ENCODE results near the gene DCTD.

The DCTD gene

DNA sequence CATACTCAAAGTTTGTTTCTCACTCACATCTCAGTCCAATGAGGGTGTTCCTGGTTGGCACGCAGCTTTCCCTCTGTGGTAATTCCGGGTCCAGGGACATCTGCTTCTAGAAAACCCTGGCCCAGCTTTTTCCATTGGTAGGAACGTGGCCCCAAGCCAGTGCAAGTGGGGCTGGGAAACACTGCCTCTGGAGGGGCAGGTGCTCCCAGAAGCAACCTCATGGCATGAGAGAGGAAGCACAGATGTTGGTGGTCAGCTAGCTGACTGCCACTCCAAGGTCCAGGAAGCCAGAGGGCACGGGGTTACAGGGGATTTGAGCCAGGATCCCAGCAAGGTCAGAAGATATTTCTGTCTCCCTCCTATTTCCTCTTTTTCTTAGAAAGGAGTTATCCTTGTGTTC is 47.5 kb downstream of the DCTD start:
- DNase-seq: no peak

DNA sequence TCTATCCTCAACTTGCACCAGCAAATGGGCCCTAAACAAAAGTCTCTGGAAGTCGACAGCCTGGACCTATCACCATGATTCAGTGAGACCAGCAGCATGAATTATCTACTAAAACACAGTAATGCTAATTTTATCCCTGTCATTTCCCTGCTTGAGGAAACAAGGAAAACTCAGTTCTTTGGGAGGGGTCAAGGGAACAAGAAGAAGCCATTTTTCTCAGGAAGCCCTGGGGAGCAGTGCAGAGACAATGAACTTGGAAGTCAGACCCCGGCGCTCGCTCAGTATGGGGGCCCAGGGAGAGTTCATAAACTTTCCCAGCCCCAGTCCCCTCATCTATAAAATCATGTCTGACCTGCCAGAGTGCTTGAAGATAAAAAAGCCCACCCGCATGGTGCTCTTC is 50.4 kb downstream of the DCTD start:
- DNase-seq: no peak

DNA sequence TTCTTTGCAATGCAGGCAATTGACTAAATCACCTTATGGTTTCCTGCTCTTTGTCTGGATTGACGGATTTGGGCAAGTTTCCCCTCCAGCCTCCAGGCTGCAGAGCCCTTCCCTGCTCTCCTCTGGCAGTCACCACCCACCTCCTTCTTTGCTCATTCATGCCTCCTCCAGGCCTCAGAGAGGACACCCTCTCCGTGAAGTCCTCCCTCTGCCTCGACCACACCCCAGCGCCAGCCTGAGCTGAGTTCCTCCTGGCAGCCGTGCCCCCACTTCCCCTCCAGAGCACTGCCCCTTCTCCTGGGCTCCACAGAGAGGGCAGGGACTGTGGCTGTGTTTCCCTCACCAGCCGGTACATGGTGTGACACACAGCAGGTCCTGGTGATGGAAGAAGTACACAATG is 53.7 kb downstream of the DCTD start:
- no peak for DNase-seq

DNA sequence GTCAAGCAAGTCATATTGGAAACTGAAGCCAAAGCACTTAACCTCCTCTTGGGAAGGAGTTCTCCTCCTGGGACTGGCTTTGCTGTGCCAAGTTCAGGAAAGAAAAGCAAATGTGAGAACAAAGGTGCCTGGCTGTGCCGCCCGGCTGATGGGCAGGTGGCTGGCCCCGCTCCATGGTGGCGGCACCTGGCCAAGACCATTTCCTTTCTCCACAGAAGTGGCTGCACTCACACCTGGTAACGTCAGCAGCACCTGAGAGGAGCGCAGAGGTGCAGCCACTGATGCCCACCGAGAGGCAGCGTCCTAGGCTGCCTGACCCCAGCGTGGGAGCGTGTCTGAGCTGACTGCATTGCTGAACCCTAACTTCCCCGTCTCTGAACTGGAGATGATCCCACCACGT is 54.3 kb downstream of the DCTD start:
- DNase-seq: peak; percentile 34

DNA sequence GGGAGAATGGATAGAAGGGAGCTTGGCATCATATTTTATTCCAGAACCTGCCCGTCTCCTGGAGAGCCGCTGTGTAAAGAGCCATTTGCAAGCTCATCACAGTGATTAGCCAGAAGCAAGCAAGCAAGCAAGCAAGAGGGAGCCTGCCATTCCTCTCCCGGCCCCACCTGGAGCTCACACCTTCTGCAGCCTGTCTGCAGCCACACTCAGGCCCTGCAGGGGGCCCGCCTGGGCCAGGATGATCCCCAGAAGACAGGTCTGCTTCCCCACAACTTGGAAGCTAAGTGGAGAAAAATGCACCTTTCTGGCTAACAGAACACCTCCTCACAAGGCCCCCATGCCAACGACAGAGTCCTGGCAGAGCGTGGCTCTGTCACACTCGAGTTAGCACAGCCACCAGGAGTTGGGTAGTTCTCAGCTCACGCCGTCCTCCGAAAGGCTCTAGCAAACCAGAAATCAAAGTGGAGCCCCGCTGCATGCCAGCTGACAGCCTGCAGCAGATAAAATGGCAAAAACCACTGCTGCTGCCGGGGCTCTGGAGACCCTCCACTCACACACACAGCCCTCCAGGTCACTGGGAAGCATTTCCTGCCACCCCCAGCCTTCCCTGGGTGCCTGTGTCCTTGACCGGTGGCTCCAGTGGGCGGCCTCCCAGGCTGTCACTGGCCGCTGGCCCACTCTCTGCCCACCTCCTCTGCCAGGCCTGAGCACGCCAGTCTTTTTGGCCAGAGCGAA is 54.9 kb downstream of the DCTD start:
- no peak for DNase-seq

DNA sequence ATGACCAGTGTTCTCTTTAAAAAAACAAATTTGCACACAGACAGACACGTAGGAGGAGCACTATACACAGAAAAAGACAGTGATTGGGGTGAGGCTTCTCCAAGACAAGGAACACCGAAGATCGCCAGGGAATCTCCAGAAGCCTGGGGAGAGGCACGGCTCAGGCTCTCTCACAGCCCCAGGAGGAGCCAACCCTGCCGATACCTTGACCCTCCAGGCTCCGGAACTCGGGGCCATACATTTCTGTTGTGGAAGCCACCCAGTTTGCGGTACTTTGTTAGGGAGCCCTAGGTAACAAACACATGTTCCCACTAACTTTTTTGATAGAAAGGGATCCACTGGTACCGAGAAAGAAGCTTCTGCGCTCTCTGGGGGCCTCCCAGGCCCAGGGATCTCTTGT is 55.8 kb downstream of the DCTD start:
- DNase-seq: no peak

DNA sequence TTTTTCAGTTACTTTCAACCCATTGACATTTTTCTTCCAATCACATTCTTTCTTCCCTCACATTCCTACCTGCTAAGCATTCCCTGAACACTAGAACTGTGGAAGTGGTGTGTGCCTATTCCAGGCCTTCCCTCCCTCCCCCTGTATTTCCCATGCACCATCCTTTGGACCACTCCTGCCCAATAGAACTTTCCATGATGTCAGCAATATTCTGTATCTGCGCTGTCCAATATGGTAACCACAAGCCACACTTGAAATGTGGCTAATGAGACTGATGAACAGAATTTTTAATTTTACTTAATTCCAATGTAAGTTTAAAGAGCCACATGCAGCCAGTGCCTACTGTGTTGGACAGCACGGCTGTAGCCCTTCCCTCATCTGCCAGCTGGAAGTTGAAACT is 57.5 kb downstream of the DCTD start:
- no peak for DNase-seq

DNA sequence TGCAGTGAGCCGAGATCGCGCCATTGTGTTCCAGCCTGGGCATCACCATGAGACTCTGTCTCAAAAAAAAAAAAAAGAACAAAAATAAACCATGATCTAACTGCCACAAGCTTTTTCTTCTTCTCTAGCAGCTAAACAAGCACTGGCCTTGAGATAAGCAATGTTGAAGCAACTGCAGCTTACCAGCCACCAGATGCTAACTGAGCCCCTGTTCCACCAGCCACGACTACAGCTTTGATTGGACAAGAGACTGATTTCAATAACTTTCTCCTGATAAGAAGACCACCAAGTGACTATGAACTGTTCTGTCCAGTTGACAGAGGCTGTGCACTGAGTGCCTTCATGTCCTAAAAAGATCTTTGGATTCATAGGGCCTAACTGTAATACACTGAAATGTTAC is 58.5 kb downstream of the DCTD start:
- no peak for DNase-seq

DNA sequence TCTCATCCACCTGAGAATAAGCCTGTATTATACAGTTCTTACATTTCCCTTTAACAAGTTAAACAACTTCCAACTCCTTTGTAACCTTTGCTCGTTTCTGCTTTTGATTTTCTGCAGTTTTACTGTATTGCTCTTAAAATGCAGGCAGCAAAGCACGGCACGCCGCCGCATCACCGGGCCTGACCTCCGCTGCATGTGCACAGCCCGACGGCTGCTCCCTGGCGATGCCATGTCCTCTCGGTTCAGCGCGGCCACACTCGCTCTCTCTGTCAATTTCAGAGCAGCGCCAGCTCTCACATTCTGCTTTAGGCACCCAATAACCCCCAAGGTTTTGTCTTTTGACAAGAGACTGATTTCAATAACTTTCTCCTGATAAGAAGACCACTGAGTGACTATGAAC is 60.3 kb downstream of the DCTD start:
- DNase-seq: no peak

DNA sequence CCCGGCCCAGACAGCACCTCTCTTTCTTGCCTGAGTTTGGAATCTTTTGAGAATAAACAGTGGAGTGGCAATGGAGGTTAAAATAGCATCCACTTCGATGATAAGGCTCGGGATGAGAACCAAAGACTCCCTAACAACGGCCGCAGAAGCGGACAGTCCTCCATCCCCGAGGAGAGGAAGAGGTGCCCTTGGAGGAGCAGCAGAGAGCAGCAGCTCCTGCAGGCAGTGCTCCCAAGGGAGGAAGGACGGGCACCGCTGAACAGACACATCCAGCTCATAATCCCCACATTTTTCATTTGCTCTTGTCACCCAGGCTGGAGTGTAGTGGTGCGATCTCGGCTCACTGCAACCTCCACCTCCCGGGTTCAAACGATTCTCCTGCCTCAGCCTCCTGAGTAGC is 61.3 kb downstream of the DCTD start:
- DNase-seq: no peak

DNA sequence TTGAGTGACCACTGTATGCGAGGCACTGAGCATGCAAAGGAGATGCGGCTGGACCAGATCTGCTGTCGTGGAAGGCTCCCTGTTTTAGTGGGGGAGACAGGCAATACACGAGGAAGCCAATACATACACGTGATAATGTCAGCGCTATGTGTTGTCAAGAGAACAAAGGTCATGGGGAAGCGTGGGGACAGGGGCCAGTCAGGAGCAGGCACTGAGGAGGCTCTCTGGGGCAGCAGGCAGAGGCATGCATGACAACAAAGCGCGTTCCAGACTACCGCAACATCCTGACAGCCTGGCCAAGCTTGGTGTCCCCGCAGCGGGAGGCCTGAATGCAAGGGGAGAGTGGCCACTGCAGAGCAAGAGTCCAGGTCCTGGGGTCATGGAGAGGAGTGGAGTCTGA is 61.9 kb downstream of the DCTD start:
- DNase-seq: no peak

DNA sequence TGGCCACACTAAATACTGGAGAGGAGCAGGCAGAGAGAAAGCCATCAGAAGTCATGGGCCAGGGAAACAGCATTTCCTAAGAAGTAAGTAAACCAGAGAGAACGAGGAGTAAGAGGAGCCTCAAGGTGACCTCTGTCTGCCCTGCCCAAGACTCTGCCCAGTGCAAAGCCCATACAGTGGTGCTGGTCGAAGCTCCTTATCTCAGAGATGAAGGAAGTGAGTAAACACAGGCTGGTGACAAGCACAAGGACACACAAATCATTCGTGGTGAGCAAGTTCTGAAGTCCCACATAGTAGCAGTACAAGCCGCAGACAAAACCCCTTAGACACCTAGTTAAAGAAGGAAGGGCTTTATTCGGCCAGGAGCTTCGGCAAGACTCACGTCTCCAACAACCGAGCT is 62.7 kb downstream of the DCTD start:
- DNase-seq: no peak

DNA sequence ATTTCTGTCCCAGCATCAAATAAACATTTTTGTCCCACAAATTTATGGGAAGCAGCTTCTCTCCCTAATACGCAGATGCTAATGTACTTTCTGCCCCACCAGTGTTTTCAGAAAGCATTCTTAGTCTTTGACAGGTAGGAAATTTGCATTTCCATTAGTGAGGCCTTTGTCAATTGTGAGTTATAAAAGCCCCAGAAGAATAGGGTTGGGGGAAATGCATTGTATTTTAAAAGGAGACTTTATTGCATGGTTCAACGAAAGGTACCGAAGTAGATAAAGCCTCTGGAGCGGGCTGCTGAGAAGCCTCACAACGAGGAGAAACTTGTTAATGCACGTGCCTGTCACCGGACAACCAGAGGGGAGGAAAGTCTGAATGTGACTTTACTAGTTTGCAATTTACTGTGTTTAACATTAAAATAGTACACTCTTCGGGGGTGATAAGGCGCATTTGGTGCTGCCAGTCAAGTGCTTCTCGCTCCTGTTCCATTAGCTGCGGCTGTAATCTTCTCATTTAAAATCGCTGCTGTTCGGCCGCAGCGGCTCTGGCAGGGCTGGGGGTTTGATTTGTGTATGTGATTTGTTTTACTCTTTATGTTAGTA is 63.4 kb downstream of the DCTD start:
- no peak for DNase-seq

DNA sequence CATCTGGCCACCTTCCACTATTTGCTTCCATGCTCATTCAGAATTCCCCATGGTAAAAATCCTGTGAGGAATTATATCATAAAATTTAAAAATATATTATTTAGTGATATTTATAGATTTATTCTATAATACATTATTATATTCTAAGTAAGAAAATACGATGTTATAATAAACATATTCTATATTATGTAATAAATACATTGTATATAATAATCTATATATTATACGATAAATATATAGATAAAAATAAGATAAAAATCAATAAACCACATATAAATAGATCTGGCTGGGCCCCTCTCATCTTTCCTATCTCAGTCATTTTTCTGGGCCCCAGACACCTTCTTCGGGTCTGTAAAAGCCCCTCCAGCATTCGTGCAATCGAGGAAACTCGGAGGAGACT is 68.5 kb downstream of the DCTD start:
- DNase-seq: no peak

DNA sequence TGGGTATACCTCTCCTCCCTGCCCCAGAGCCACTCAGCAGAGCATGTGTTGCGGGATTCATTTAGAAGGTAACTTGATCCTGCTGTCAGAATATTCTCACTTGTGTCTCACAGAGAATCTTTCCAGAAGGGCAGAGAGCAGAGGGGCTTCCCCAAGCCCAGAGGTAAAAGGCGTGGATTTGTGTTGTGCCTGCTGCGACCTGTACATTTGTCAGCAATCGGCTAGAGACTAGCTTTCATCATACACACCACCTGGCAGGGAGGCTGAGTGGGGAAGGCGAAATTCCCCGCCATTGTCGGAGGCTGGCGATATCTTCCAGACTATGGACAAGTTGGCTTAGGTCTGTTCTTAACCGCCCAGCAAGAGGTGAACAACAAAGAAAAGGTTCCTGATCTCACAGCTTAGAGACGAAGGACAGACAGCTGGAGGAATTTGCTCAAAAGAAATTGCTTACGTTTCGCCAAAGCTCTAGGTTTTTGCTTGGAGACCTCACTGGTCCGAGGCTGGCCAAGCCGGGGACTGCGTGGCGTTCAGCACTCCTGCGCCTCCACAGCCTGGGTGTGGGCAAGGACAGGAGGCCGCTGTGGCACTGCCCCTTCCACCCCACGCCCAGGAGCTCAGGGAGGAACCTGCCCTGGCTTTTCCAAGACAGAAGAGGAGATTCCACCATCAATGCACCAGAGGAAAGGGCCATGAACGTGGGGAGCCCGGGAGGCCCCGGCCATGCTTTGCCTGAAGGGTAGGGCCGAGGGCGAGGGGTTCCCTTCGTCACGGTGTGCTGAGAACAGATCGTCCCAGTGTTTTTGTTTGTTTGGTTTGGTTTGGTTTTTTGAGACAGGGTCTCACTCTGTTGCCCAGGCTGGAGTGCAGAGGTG is 69.4 kb downstream of the DCTD start:
- no peak for DNase-seq

DNA sequence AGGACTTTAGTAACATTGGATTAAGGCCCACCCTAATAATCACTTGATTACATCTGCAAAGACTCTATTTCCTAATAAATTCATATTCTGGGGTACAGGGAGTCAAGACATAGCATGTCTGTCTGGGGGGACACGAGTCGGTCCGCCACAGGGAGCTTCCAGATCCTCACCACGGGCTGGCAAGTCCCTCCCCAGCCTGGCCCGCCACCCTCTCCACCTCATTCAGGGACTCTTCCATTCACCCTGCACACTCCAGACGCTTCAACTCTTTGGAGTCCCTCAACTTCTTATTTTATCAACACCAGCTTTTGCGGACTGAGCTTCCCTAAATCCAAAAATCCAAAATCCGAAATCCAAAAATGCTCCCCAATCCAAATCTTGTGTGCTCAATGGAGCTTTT is 71.2 kb downstream of the DCTD start:
- no peak for DNase-seq

DNA sequence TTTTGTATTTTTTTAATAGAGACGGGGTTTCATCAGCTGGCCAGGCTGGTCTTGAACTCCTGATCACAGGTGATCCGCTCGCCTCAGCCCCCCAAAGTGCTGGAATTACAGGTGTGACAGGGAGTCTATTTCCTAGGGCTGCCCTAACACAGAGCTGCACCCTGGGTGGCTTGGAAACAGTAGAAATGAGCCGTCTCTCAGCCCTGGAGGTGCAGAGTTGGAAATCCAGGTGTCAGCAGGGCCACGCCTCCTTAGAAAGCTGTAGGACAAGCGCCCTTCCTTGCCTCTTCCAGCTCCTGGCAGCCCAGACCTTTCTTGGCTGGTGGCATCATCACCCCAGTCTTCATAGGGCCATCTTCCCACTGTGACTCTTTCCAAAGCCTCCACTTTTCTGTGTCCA is 71.6 kb downstream of the DCTD start:
- no peak for DNase-seq

DNA sequence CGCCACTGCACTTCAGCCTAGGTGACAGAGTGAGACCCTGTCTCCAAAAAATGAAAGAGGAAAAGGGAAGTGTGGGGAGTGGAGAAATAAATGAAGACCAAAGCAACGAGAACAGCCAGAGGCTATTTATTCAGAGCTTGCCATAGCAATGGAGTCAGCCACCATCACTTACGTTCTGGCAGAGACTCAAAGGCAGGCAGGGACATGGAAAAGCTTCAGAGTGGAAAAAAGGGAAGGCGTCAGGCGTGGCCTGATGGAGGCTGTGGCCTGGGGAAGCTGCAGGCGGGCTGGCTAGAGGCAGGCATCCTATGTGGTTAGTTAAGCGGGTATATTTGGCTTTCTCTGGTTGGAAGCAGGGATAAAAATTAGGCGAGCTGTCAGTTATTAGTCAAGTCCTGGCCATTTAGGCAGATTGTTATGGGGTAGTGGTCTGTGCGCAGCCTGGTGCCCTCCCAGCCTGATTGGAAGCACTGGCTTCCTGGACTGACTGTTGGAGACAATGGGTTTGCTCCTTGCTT is 73.3 kb downstream of the DCTD start:
- no peak for DNase-seq

DNA sequence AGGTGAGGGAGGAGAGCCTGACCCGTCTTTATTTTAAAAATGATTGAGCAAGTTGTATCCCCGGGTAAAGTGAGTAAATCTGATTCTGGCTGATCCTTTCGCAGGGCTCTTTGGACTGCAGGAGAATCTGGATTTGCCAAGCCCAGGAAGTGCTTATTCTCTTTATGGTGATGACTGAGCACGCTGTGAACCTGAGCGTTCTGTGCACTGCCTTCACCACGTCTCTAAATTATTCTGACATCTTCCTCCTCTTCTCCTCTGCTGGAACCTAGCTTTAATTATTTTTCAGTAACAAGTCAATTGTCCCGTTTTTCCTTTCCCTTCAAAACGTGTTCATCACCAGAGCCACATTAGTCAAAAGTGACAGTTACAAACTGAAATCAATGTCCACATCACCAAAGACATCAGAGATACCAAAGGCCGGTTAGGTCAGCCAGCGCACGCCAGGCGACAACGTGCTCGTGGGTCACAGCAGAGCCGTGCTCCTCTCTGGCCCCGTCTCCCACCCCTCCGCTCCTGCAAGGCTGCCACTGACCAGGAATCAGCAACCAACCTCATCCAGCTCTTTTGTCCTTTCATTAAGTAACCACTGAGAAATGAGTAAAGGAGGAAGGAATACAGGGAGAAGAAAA is 74.3 kb downstream of the DCTD start:
- DNase-seq: no peak

DNA sequence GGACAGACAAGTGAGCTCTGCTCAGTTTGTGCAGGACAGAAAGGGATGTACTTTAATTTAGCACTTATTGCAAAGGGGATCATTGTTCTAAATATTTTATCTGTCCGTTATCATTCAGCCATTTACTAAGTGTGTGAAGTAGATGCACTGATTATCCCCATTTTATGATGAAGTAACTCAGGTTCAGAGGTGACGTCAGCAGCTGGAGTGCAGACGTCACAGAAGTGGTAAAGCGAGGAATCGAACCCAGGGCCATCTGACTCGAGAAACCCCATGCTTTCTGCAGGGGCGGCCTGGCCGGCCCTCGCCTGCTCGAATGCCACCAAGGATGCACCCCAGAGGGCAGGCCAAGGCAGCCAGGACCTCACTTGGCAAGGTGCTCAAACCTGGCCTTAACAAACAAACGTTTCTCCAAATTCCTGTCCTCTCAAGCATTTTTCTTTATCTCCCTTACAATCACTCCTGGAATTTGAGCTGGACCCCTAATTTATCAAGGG is 75.0 kb downstream of the DCTD start:
- DNase-seq: no peak

DNA sequence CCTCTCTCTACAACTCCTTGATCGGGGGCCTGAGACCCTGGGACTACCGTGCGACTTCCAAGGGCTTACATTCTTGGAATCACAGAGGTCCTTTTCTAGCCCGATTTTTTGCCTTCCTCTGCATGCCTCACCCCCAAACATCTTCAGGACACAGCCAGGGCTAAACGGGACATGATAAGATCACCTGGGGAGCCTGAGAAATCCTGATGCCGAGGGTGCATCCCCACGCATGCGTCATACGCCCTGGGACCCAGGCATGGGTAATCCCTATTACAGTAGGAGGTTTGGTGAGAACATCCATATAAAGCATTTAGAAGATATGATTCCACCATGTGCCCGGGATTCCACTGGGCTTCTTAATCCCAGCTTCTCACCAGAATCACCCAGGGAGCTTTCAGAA is 77.1 kb downstream of the DCTD start:
- DNase-seq: no peak

Data from NCI-H1417 treated with DMSO at 0.1 percent for 48 hours (cell line).